RWPE1 (cell line): Measurements from ENCODE around the gene CCNF.
"Not testable (repeated sequence)": the region's sequence is repeated elsewhere in the genome, so short reads cannot be mapped to it uniquely, and the experiment has no call there.

ENCODE experiments used
- CTCF ChIA-PET: fragments of 350-600 bp; sonication (Branson Sonifier 250); formaldehyde crosslinking; extraction: SDS; loops from one replicate; lab custom pipeline; 2021; lab: Yijun Ruan, JAX
- POLR2A ChIA-PET: fragments of 400-600 bp; formaldehyde crosslinking; extraction: SDS; loops from one replicate; lab custom pipeline; 2020; ENCODE audit warnings: antibody characterized with exemption; ENCODE audit not compliant: low non-redundant PET; lab: Yijun Ruan, JAX
- DNase-seq: peaks from one replicate; pipeline ENCODE4 v3.0.0; 2012; ENCODE audit warnings: low spot score
- H3K27ac ChIP-seq: fragments of 450-650 bp; 2 replicates; pipeline ENCODE4 v1.5.1; 2017
- CTCF ChIP-seq: fragments of 450-650 bp; conservative IDR thresholded peaks from 2 replicates; pipeline ENCODE4 v1.5.1; 2017; ENCODE audit warnings: low read depth, mild to moderate bottlenecking

CCNF gene

GRCh38 chr16:2427526-2427925, 1.7 kb upstream of the CCNF start:
- peak overlapping the region; percentile 79 for H3K27ac ChIP-seq
- no peak for DNase-seq
- ChIA-PET POLR2A (no interaction called here), CTCF (interaction anchor here (0.8 kb wide), 1 partner anchor 36 kb away, joined by 3 read pairs; no protein-coding TSS in a partner anchor)
- no peak for TF ChIP-seq CTCF

GRCh38 chr16:2428051-2428783, 1.0 kb upstream of the CCNF start:
- peak overlapping the region; percentile 79 for H3K27ac ChIP-seq
- ChIA-PET CTCF (interaction anchor here (0.6 to 3.3 kb wide), 5 partner anchors 11 to 599 kb away, joined by 3 to 14 read pairs (median 4); no protein-coding TSS in a partner anchor), POLR2A (no interaction called here)
- peak; percentile 26 for DNase-seq
- TF ChIP-seq CTCF = peak; percentile 16; the same call in 1 of the 2 replicates

DNA sequence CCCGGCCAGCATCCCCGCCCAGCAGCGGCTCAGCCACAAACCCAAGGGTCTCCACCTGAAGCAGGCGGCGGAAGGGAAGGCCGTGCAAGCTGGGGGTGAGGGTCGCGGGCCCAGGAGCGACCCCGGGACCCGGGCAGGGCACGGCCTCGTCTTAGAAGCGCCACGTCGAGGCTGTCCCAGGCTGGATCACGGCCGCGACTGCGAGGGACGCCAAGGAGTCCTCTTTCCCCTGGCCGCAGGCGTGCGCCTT, 538 bp upstream of the CCNF start:
- TF ChIP-seq CTCF = 0 out of 2 replicates have a peak, but pooled peaks have one; percentile 1
- POLR2A ChIA-PET = no interaction called here
- DNase-seq = no peak
- peak overlapping the region; percentile 79 for H3K27ac ChIP-seq
- CTCF ChIA-PET = interaction anchor here (0.9 to 3.3 kb wide), 3 partner anchors 11 to 598 kb away, joined by 4 to 14 read pairs (median 5); no protein-coding TSS in a partner anchor

DNA sequence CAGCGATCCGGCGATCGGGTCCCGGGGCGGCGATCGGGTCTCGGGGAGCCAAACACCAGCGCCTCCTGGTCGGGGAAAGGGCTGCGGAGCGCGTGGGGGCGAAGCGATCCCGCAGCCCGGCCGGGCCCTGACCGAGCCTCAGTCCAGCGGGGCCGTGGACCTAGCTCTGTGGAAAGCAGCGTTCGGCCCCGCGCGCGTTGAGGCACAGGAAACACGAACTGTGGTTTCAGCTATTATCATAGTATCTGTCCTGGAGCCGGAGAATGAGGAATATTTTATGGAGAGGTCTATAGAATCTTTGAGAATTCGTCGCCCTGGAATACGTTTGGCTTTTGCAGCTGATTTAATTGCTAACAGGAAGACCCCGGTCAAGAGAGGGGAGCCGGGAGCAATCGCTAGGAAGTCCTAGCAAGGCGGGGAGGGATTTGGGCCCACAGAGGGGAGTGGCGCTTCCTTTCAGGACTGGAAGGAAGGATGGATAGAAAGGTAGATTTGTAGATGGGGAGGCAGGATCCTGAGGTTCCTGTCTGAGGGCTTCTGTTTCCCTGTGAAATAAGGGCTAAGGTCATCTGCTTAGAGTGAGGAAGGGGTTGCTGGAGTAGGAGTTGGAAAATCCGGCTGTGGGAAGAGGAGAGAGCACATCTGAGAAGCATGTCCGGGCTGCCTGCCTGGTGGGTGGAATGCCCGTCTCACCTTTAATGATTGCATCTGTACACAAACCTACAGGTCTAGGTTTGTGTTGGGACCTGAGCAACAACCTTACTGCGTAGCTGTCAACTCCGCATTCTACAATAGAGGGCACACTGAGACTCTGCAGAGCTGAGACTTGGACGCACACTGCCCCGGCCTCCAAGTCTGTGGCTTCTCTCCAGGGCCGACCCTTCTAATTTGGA, 770 bp downstream of the CCNF start:
- POLR2A ChIA-PET = interaction anchor here (1.0 kb wide), 1 partner anchor 68 kb away, joined by 4 read pairs; no protein-coding TSS in a partner anchor
- DNase-seq = peak; percentile 21
- no peak for TF ChIP-seq CTCF
- peak overlapping the region; percentile 79 for H3K27ac ChIP-seq
- CTCF ChIA-PET = interaction anchor here (0.6 to 3.3 kb wide), 6 partner anchors 10 to 1026 kb away, joined by 3 to 14 read pairs (median 4); no protein-coding TSS in a partner anchor

- CTCF ChIA-PET = no interaction called here
- POLR2A ChIA-PET = no interaction called here
- no peak for TF ChIP-seq CTCF
- H3K27ac ChIP-seq = peak overlapping the region; percentile 32
- no peak for DNase-seq
These were observed 3.0 kb downstream of the CCNF start for GRCh38 chr16:2432286-2432685.

GRCh38 chr16:2432801-2433505, 3.7 kb downstream of the CCNF start:
- POLR2A ChIA-PET = no interaction called here
- peak overlapping the region; percentile 32 for H3K27ac ChIP-seq
- CTCF ChIA-PET = no interaction called here

DNA sequence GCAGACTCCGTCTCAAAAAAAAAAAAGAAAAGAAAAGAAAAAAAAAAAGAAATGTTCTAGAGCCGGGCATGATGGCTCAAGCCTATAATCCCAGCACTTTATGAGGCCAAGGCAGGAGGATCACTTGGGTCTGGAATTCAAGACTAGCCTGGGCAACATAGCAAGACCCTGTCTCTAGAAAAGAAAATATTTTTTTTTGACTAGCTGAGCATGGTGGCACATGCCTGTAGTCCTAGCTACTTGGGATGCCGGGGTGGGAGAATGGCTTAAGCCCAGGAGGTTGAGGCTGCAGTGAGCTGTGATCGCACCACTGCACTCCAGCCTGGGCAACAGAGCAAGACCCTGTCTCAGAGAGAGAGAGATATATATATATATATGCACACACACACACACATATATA, 6.0 kb downstream of the CCNF start:
- POLR2A ChIA-PET = interaction anchor here (0.7 kb wide), 1 partner anchor 34 kb away, joined by 4 read pairs; no protein-coding TSS in a partner anchor

More at GRCh38 chr16:2432801-2433505, 3.7 kb downstream of the CCNF start:
- DNase-seq = no peak
- no peak for TF ChIP-seq CTCF

More for the DNA sequence above, 6.0 kb downstream of the CCNF start:
- not testable (repeated sequence) for DNase-seq, H3K27ac ChIP-seq
- CTCF ChIA-PET = interaction anchor here (0.6 kb wide), 1 partner anchor 66 kb away, joined by 5 read pairs; no protein-coding TSS in a partner anchor
